GM20431 (cell line): Measurements from ENCODE around the gene DBP.

Source experiments
- in situ Hi-C: fragments of 300-500 bp; cut with MseI, MboI; formaldehyde crosslinking; loops from one replicate; pipeline ENCODE4 v1.15.0; 2020; ENCODE audit warnings: low sequenced_read_pairs; ENCODE audit not compliant: unreplicated experiment

Gene DBP

DNA sequence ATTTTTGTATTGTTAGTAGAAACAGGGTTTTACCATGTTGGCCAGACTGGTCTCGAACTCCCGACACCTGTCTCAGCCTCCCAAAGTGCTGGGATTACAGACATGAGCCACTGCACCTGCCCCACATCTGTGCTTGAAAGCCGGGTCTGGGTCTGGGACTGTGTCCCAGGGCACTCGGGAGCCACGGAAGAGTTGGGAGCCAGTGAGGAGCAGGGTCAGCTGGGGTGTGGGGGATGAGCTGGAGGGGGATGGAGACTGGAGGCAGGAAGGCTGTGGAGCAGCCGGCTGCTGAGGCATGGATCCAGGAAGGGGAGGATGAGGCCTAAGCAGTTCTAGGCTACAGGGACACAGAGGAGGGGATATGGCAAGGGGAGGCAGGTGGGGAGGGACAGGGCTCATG, 41.3 kb downstream of the DBP start:
- in situ Hi-C loops, result no loop called here

DNA sequence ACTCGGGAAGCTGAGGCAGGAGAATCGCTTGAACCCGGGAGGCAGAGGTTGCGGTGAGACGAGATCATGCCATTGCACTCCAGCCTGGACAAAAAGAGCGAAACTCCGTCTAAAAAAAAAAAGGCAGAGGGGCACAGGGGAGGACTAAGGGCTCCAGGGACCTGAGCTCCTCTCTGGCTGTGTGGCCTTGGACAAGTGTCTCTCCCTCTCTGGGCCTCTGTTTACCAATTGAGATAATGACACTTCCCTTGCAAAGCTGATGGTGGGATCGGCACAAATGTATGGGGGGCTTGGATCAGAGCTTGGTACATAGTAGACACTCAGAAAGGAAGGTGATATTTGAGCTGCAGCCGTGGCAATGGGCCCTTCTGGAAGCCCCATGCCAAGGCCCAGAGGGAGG, 42.0 kb downstream of the DBP start:
- in situ Hi-C loops, result no loop called here

DNA sequence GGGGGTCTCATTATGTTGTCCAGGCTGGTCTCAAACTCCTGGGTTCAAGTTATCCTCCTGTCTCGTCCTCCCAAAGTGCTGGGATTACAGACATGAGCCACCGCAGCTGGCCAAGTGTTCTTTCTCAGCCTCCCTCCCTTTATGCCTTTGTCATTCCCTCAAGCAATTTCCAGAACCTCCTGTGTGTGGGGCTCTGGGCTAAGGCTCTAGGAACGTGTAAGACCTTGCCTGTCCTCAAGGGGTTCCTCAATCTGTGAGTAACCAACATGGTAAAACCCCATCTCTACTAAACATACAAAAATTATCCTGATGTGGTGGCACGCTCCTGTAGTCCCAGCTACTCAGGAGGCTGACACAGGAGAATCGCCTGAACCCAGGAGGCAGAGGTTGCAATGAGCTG, 46.2 kb downstream of the DBP start:
- in situ Hi-C loops, result no loop called here

DNA sequence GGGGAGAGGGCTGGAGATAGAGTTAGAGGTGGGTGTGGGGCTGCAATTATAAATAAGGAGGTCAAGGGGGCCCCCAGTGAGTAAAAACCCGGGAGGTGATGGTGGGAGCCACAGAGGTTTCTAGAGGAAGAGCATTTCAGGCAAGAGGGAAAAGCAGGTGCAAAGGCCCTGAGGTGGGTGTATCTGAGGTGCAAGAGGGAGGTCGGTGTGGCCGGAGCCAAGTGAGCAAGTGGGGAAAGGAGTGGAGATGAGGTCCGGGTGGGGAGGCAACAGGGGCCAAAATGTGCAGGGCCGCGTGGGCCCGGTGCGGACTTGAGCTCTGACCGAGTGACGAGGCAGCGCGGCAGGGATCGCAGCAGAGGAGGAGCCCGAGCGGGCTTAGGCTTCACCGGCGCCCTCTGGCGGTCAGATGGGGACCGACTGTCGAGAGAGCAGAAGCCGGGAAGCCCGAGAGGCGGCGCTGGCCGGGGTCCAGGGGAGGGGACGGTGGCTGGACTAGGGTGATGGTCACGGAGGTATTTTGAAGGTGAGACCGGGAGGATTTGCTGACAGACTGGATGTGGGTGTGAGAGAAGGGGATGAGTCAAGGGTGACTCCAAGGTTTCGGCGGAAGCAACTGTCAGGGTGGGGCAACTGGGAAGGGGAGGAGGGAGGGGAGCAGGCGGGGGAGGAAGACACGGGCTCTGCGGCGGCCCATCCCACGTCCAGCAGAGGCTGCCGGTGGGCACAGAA, 48.3 kb downstream of the DBP start:
- in situ Hi-C loops, result no loop called here

DNA sequence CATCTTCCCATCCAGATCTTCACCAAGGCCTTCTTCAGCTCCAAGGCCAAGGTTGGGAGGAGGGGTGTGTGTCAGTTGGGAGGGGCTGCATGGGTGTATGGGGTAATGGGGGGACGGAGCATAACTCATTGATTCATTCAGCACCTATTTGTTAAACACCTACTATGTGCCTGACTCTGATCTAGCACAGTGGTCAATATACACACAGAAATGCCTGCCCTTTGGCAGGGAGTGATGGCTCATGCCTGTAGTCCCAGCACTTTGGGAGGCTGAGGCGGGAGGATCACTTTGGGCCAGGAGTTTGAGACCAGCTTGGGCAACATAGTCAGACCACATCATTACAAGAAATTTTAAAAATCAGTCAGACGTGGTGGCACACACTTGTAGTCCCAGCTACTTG, 49.8 kb downstream of the DBP start:
- in situ Hi-C loops, result no loop called here

DNA sequence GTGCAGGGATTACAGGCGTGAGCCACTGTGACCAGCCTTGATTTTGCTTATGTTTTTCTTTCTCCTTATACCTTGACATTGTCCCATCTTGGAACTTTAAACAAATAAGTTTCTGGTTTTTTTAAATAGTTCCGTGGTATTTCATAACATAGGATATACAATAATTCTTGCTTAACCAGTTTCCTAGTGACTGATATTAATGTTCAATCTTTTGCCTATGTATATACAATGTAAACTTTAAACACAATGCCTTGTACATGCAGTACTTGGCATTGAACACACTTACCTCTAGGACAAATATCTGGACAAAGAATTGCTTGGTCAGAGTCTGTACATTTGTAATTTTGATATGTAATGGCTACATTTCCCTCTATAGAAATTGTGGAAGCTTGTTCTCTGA, 55.0 kb downstream of the DBP start:
- in situ Hi-C loops, result no loop called here
